ENCODE data around the gene KCNQ4. TPM values are rescaled to one million over a fixed set of nuclear protein-coding genes. Genes with fewer than 3 reads are reported as not detected.
A peak's percentile ranks its signal among the peaks of the same experiment; 100 is the strongest.

KCNQ4 gene
- total and polyA plus RNA-seq, 2 donors (not counting 3 experiments of a cell fraction or from before 2014, with no cell fraction given): 0.06 to 0.07 TPM

DNA sequence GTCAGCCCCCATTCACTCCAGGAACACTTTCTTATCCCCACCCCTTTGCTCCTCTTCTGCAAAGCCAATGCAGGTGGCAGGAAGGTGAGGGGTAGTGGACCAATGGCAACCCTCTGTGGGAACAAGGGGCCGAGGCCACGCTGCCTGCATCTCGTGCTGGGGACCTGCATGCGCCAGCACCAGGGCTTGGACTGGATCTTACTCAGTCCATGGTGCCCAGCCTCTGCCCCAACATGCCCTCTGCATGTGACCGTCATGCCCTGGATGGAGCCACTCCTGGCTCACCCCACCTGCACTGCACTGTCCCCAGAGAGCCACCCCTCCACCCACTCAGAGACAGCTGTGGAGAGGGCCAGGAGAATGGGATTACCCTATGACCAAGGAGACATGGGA lies 56.4 kb downstream of the KCNQ4 start:
- FAIRE-seq: no peak
- no peak overlapping the region for H2AFZ ChIP-seq (ENCODE audit: low read depth, low read length)
- no peak overlapping the region for H3K9ac ChIP-seq (replicated peaks; ENCODE audit: extremely low read depth, insufficient read depth, low read length)
- CTCF ChIA-PET: no interaction called here
- no TSS peak for BruUV-seq (replicated peaks)
- no peak overlapping the region for H3K4me3 ChIP-seq (replicated peaks in 1 of 3; ENCODE audit: insufficient read depth in 1 of 3, low read depth in 1 of 3, low read length in 3 of 3)
- dilution Hi-C loops (cut with MboI; ENCODE audit: extremely low pct_ligation_motif_present, low sequenced_read_pairs) (no loop called here), intact Hi-C loops (cut with micrococcal nuclease) (loop anchor here (2.0 kb wide), 2 partner anchors 65 to 227 kb away; no protein-coding TSS in a partner anchor)
- no peak overlapping the region for H3K27ac ChIP-seq (ENCODE audit: insufficient read depth, low read depth, low read length)
- no peak overlapping the region for H3K4me2 ChIP-seq (ENCODE audit: insufficient read depth, low read length)
- POLR2A ChIA-PET: no interaction called here
- peaks cover 21 to 32% of the 10 kb centered on the region in 2 experiments for H3K27me3 ChIP-seq (ENCODE audit: control insufficient read depth in 2 of 2, insufficient read depth in 2 of 2, low read length in 2 of 2)
- H4K20me1 ChIP-seq (replicated peaks; ENCODE audit: control insufficient read depth, extremely low read depth, insufficient read depth, low read length): no peaks in the 10 kb centered on the region
- no peaks in the 10 kb centered on the region for H3K79me2 ChIP-seq (ENCODE audit: control insufficient read depth, insufficient read depth, low read length)
- no peaks in the 10 kb centered on the region for H3K36me3 ChIP-seq (ENCODE audit: control insufficient read depth in 2 of 2, extremely low read depth in 1 of 2, insufficient read depth in 2 of 2, low read length in 2 of 2)
- TF ChIP-seq, protein P1, sequence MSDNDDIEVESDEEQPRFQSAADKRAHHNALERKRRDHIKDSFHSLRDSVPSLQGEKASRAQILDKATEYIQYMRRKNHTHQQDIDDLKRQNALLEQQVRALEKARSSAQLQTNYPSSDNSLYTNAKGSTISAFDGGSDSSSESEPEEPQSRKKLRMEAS (IDR thresholded peaks at IDR 0.05; ENCODE audit: insufficient read depth, insufficient read length): no peak
- no peak for TF ChIP-seq JUN (IDR thresholded peaks at IDR 0.05; ENCODE audit: borderline replicate concordance, insufficient read depth, insufficient read length, low read depth)
- no peaks in the 10 kb centered on the region for H3K9me1 ChIP-seq (replicated peaks; ENCODE audit: control insufficient read depth, extremely low read depth, insufficient read depth, low read length)
- peaks cover 10% of the 10 kb centered on the region for H3K4me1 ChIP-seq (ENCODE audit: control insufficient read depth, extremely low read depth, insufficient read depth, low read length)
- peaks cover 2% of the 10 kb centered on the region for H3K9me3 ChIP-seq (replicated peaks; ENCODE audit: control insufficient read depth, insufficient read depth, low read length)
- DNase-seq (ENCODE audit: low read depth, low spot score): no peak

DNA sequence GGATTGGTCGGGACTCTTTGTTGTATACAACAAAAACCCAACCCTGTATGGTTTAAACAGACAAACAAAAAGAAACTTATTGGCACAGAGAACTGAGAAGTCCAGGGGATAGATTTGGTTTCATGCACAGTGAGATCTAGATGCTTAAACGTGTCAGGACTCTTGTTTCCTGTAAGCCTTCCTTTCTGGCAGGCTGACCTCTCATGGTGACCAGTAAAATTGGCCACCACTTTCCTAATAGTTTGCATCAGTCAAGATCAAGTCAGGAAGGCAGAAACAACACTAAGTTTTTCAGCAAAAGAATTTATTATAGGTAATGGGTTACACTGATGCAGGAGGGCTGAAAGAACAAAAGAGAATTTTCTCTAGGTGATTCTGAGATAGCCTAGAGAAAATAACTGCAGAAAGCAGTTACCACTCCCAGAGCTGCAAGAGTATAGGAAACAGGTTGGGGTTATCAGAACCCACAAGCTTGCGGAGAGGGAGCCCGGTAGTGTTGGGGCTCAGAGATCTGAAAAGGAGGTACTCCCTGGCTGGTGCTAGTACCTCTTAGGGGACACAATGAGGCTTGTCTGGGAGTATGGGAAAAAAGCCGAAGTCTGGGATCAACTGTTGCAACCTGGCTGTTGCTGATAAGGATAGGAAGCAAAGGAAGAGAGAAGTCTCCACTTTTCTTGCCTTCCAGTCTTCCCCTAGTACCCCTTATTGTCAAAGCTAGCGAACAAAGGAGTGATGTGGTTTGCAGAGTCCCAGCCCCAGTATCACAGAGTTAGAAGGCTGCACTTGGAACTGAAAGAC lies 57.1 kb downstream of the KCNQ4 start:
- Histone ChIP-seq H3K4me2 (ENCODE audit: insufficient read depth, low read length) (peak overlapping the region; percentile 16), H3K79me2 (ENCODE audit: control insufficient read depth, insufficient read depth, low read length) (no peaks in the 10 kb centered on the region), H3K4me1 (ENCODE audit: control insufficient read depth, extremely low read depth, insufficient read depth, low read length) (peaks cover 10% of the 10 kb centered on the region), H3K9me1 (replicated peaks; ENCODE audit: control insufficient read depth, extremely low read depth, insufficient read depth, low read length) (no peaks in the 10 kb centered on the region), H3K4me3 (replicated peaks in 1 of 3; ENCODE audit: insufficient read depth in 1 of 3, low read depth in 1 of 3, low read length in 3 of 3) (no peak overlapping the region), H3K9ac (replicated peaks; ENCODE audit: extremely low read depth, insufficient read depth, low read length) (no peak overlapping the region), H3K36me3 (ENCODE audit: control insufficient read depth in 2 of 2, extremely low read depth in 1 of 2, insufficient read depth in 2 of 2, low read length in 2 of 2) (no peaks in the 10 kb centered on the region), H3K9me3 (replicated peaks; ENCODE audit: control insufficient read depth, insufficient read depth, low read length) (peaks cover 2% of the 10 kb centered on the region), H4K20me1 (replicated peaks; ENCODE audit: control insufficient read depth, extremely low read depth, insufficient read depth, low read length) (no peaks in the 10 kb centered on the region), H2AFZ (ENCODE audit: low read depth, low read length) (no peak overlapping the region), H3K27ac (ENCODE audit: insufficient read depth, low read depth, low read length) (no peak overlapping the region), H3K27me3 (ENCODE audit: control insufficient read depth in 2 of 2, insufficient read depth in 2 of 2, low read length in 2 of 2) (peaks cover 24 to 29% of the 10 kb centered on the region in 2 experiments)
- DNase-seq (ENCODE audit: low read depth, low spot score): peak; percentile 22
- FAIRE-seq: peak; percentile 60
- dilution Hi-C loops (cut with MboI; ENCODE audit: extremely low pct_ligation_motif_present, low sequenced_read_pairs) (no loop called here), intact Hi-C loops (cut with micrococcal nuclease) (loop anchor here (2.0 kb wide), 2 partner anchors 66 to 228 kb away; no protein-coding TSS in a partner anchor)
- ChIA-PET CTCF (interaction anchor here (0.8 to 2.4 kb wide), 4 partner anchors 66 to 112 kb away, joined by 4 to 13 read pairs (median 7); no protein-coding TSS in a partner anchor), POLR2A (no interaction called here)
- no TSS peak for BruUV-seq (replicated peaks)
- TF ChIP-seq FOS (IDR thresholded peaks at IDR 0.05; ENCODE audit: borderline replicate concordance, insufficient read depth, low read length) (no peak), JUN (IDR thresholded peaks at IDR 0.05; ENCODE audit: borderline replicate concordance, insufficient read depth, insufficient read length, low read depth) (no peak)
- TF ChIP-seq, protein P2, sequence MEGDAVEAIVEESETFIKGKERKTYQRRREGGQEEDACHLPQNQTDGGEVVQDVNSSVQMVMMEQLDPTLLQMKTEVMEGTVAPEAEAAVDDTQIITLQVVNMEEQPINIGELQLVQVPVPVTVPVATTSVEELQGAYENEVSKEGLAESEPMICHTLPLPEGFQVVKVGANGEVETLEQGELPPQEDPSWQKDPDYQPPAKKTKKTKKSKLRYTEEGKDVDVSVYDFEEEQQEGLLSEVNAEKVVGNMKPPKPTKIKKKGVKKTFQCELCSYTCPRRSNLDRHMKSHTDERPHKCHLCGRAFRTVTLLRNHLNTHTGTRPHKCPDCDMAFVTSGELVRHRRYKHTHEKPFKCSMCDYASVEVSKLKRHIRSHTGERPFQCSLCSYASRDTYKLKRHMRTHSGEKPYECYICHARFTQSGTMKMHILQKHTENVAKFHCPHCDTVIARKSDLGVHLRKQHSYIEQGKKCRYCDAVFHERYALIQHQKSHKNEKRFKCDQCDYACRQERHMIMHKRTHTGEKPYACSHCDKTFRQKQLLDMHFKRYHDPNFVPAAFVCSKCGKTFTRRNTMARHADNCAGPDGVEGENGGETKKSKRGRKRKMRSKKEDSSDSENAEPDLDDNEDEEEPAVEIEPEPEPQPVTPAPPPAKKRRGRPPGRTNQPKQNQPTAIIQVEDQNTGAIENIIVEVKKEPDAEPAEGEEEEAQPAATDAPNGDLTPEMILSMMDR (IDR thresholded peaks at IDR 0.05; ENCODE audit: extremely low read depth in 1 of 2, insufficient read depth in 1 of 2, low read depth in 1 of 2, low read length in 2 of 2): peak in 1 of 2 donors; percentile 1
